Retinal pigment epithelial cell (primary cell): ENCODE data around the gene HNRNPF.
A peak's percentile ranks its signal among the peaks of the same experiment; 100 is the strongest.

Source experiments
- DNase-seq: peaks from one replicate; pipeline ENCODE4 v3.0.0-alpha.2; 2010; ENCODE audit warnings: low read depth
- H3K4me3 ChIP-seq: 2 replicates; pipeline ENCODE4 v1.5.1; 2011; ENCODE audit warnings: mild to moderate bottlenecking, low read length, control low read depth, moderate library complexity
- CTCF ChIP-seq: conservative IDR thresholded peaks from 2 replicates; pipeline ENCODE4 v1.5.1; 2011; ENCODE audit warnings: low read depth, low read length, control low read depth, inconsistent platforms

Gene HNRNPF

GRCh38 chr10:43373461-43373860 lies 35.5 kb downstream of the HNRNPF start:
- no peak for TF ChIP-seq CTCF
- no peak for DNase-seq
- H3K4me3 ChIP-seq, result no peak overlapping the region

- no peak for TF ChIP-seq CTCF
- no peak overlapping the region for H3K4me3 ChIP-seq
- no peak for DNase-seq
Observed at GRCh38 chr10:43372765-43373361, 36.1 kb downstream of the HNRNPF start.

- no peak for TF ChIP-seq CTCF
- DNase-seq, result no peak
- H3K4me3 ChIP-seq, result no peak within 1 kb of the TSS
Observed at GRCh38 chr10:43371418-43371817, 37.6 kb downstream of the HNRNPF start, which contains the start of gene FXYD4. Gene FXYD4 (plus strand): TSS chr10:43371636. CDS start chr10:43373747, 2,111 bp downstream.

GRCh38 chr10:43370671-43371215 lies 38.2 kb downstream of the HNRNPF start:
- no peak for DNase-seq
- TF ChIP-seq CTCF, result no peak
- H3K4me3 ChIP-seq, result no peak overlapping the region

GRCh38 chr10:43369921-43370320 lies 39.1 kb downstream of the HNRNPF start:
- DNase-seq, result no peak
- H3K4me3 ChIP-seq, result no peak overlapping the region
- TF ChIP-seq CTCF, result no peak

GRCh38 chr10:43365001-43365400 lies 44.0 kb downstream of the HNRNPF start:
- TF ChIP-seq CTCF, result no peak
- DNase-seq, result no peak
- H3K4me3 ChIP-seq, result no peak overlapping the region

GRCh38 chr10:43362191-43362839 lies 46.7 kb downstream of the HNRNPF start:
- peak; percentile 55 for TF ChIP-seq CTCF
- peak; percentile 87 for DNase-seq
- H3K4me3 ChIP-seq, result peak overlapping the region; percentile 70
